WI38 (cell line): ENCODE measurements around the gene GNAT3.

Source experiments
- H3K4me3 ChIP-seq: 2 replicates; pipeline ENCODE4 v1.5.1; 2011; ENCODE audit warnings: low read depth, mild to moderate bottlenecking, control low read depth, low read length
- CTCF ChIP-seq: IDR thresholded peaks from 2 replicates; pipeline ENCODE4 v1.5.1; 2012; ENCODE audit warnings: low read depth, mild to moderate bottlenecking, control low read depth, low read length

Gene GNAT3

GRCh38 chr7:80493121-80493849 is 18.6 kb downstream of the GNAT3 start:
- no peak overlapping the region for H3K4me3 ChIP-seq
- TF ChIP-seq CTCF, result no peak

- TF ChIP-seq CTCF, result no peak
- H3K4me3 ChIP-seq, result no peak overlapping the region
Measured at GRCh38 chr7:80491462-80491861, 20.4 kb downstream of the GNAT3 start.

- no peak overlapping the region for H3K4me3 ChIP-seq
- no peak for TF ChIP-seq CTCF
Measured at GRCh38 chr7:80488851-80489370, 23.0 kb downstream of the GNAT3 start.

GRCh38 chr7:80488406-80488805 is 23.5 kb downstream of the GNAT3 start:
- H3K4me3 ChIP-seq, result no peak overlapping the region
- TF ChIP-seq CTCF, result no peak

GRCh38 chr7:80485721-80486120 is 26.1 kb downstream of the GNAT3 start:
- TF ChIP-seq CTCF, result no peak
- H3K4me3 ChIP-seq, result no peak overlapping the region

GRCh38 chr7:80482950-80483349 is 28.9 kb downstream of the GNAT3 start:
- no peak for TF ChIP-seq CTCF
- H3K4me3 ChIP-seq, result no peak overlapping the region

- H3K4me3 ChIP-seq, result no peak overlapping the region
- no peak for TF ChIP-seq CTCF
Measured at GRCh38 chr7:80481196-80481884, 30.5 kb downstream of the GNAT3 start.
